Measurements from ENCODE around the gene MSRB1.
"Not testable (repeated sequence)": the region's sequence is repeated elsewhere in the genome, so short reads cannot be mapped to it uniquely, and the experiment has no call there.

MSRB1 gene

DNA sequence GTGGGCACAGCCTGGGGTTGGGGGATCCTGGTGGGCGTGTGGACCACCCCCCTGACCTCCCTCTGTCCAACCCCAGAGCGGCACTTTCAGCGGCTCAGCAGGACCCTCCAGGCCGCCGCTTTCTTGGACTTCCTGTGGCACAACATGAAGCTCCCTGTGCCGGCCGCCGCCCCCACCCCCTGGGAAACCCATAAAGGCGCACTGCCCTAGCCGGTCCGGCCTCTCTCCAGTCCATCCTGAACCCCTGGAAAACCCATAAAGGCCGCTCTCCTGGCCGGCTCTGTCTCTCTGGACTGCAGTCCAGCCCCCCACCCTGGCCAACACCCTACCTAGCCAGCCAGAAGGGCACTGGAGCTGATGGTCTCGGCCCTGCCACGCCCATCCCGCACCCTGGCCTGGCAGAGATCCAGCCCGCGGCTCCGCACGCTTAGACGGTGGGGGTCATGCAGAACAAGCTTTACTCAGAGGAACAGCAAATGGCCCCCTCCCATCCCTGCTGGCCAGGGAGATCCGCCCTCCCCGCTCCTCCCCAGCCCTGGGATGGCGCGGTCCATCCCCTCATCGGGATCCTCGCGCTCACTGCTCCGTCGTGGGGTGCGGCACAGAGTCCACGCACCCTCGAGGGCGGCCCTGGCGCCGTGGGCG lies 35.6 kb upstream of the MSRB1 start:
- DNase-seq: no peak

DNA sequence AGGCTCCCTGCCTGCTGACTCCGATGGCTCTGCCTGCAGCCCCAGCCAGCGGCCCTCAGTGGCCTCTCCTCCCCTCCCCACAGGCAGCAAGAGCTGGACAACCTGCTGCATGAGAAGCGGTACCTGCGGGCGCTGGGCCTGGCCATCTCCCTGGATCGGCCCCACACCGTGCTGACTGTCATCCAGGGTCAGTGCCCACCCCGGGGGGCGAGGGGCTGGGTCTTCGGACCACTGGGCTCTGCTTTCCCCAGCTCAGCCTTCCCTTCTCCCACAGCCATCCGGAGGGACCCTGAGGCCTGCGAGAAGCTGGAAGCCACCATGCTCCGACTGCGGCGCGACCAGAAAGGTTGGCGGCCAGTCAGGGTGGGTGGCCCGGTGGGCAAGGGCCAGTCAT lies 34.9 kb upstream of the MSRB1 start:
- no peak for DNase-seq

DNA sequence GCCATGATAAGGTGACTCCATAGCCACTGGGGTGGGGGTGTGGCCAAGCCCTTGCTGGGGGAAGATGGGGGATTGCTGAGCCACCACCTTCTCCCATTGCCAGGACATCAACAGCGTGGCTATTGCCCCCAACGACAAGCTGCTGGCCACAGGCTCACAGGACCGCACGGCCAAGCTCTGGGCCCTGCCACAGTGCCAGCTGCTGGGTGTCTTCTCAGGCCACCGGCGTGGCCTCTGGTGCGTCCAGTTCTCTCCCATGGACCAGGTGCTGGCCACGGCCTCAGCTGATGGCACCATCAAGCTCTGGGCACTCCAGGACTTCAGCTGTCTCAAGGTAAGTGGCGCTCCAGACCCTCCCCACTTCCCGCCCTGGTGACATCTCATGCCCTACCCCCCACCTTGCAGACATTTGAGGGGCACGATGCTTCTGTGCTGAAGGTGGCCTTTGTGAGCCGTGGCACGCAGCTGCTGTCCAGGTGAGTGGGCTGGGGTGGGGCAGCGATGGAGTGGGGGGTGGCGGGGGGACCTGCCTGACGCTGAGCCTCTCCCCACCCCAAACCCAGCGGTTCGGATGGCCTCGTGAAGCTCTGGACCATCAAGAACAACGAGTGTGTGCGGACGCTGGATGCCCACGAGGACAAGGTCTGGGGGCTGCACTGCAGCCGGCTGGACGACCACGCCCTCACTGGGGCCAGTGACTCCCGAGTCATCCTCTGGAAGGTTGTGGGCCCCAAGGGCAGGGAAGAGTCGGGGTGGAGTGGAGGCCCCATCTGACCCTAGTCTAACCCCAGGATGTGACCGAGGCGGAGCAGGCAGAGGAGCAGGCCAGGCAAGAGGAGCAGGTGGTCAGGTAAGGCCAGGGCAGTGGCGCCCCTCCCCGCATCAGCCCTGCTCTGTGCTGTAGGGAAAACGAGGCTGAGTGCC lies 34.2 kb upstream of the MSRB1 start:
- no peak for DNase-seq

DNA sequence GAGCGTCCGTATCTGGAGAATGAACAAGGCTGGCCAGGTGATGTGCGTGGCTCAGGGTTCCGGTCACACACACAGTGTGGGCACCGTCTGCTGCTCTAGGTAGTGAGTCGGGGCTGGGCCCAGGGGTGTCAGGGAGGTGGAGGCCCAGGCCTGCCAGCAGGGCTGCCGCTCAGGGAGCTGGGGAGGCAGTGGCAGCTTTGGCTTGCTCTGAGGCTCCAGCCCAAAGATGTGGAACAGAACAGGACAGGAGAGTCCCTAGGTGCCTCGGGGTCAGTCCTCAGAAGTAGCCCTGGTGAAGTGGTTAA lies 33.2 kb upstream of the MSRB1 start:
- DNase-seq: no peak

DNA sequence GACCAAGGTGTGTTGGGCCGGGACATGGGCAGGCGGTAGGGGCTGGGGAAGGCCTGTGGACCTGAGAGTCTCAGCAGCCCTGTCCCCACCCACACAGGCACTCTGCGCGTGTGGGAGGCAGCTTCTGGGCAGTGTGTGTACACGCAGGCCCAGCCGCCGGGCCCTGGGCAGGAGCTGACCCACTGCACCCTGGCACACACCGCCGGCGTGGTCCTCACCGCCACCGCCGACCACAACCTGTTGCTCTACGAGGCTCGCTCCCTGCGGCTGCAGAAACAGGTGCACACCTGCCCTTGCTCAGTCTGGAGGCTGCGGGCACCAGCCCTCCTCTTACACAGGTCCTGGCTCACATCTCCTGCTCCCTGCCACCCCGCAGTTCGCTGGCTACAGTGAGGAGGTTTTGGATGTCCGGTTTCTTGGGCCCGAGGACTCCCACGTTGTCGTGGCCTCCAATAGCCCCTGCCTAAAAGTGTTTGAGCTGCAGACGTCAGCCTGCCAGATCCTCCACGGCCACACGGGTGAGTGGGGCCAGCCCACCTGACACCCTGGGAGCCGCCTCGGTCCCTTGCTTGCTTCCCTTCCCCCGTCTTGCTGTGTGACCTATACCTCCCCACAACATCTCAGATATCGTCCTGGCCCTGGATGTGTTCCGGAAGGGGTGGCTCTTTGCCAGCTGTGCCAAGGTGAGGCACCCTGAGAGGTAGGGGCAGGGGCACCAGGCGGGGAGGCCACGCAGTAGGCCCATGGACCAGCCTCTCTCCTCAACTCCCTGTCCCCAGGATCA lies 32.6 kb upstream of the MSRB1 start:
- DNase-seq: no peak

DNA sequence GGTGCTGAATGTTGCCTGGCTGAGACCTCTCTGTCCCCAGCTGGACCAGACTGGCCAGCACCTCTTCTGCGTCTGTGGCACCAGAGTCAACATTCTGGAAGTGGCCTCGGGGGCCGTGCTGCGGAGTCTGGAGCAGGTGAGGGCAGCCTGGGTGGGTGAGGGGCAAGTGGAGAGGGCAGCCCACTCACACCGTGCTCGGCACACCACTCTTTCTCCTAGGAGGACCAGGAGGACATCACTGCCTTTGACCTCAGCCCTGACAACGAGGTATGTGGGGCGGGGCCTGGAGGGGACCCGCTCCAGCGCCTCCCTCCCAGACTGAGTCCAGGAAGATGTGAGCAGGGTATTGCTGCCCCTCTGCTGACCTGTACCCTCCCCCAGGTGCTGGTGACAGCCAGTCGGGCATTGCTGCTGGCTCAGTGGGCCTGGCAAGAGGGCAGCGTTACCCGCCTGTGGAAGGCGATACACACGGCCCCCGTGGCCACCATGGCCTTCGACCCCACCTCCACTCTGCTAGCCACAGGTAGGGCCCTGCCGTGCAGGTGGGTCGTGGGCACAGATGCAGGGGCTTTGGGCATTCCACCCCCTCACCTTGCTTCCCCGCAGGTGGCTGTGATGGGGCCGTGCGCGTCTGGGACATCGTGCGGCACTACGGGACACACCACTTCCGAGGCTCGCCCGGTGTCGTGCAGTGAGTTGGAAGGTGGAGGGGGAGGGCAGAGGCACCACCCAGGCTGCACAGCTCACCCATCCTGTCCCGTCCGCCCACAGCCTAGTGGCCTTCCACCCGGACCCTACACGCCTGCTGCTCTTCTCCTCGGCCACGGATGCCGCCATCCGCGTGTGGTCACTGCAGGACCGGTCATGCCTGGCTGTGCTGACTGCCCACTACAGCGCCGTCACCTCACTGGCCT lies 31.4 kb upstream of the MSRB1 start:
- no peak for DNase-seq

DNA sequence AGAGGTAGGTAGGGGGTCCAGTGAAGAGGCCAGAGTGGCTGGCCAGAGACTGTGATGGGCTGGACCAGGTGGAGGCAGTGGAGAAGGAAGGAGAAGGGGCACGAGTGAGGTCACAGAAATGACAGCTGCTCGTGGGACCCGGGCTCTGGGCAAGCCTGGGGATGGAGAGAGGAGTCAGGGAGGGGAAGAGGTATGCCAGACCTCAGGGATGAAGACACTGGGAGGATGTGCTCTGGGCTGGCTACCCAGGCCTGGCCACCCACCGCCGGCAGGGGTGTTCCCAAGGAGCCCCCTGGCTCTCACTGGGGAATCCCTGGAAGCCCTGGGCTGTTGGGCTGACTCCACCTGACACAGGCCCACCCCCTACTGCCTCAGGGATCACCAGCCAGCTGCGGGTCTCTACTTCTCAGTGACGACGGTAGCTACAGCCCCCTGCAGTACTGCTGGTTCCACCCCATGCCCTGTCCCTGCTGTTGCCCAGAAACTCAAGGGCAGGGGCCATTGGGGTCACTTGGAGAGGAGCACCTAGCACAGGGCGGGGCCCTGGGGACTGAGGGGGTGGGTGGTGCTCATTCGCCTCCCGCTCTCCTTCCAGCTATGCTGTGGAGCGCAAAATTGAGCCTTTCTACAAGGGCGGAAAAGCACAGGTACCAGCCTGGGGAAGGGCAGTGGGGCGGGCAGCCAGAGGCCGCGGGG lies 30.6 kb upstream of the MSRB1 start:
- DNase-seq: no peak

DNA sequence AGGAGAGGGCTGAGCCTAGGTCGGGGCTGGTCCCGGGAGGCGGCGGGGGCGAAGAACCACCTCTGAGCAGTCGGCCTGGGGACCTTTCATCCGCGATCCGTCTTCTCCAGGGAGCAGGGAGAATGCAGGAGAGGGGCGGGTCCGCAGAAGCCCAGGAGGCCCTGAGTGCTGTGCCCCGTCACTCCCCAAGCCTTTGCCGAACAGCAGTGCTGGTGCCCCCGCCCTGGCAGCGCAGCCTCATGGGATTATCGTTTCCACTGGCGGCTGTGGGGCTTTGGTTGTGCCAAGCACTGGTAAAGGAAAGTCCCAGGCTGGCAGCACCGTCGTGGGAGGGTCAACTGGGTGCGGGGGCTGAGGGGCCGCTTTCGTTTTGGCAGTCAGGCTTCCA lies 29.5 kb upstream of the MSRB1 start:
- DNase-seq: no peak

DNA sequence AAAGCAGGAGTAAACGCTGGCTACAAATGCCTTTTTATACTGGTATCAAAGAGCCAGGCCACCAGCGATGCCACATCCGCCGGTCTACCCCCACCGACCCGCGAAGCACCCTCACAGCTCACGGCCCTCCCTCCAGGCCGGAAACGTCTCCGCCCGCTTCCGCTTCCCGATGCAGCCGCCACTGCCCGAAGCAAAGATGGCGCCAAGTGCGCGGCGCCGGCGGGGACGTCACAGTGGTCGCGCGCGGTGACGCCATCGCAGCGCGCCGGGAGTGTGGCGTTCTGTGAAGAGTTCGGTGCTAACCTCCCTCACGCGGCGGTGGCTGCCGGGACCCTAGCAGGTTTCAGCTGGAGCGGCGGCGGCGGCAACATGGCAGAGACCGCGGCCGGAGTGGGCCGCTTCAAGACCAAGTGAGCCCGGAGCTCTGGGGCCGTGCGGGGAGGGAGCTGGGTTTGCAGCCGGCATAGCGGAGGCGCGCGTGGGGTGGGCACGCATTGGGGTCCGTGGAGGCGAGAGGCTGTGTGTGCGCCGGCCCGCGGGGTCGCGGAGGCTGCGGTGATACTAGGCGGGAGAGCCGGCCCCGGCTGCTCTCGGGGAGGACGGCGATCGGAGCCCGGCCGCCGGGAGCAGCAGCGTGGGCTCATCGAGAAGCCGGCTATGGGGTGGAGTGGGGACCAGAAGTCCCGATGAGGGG lies 28.9 kb upstream of the MSRB1 start, which contains the start of gene TBL3:
TSS of gene TBL3 (plus strand) at position 258 of the 694 bp plus-strand sequence. CDS start at position 370, 112 bp downstream.
- peak; percentile 86 to 92 for DNase-seq

DNA sequence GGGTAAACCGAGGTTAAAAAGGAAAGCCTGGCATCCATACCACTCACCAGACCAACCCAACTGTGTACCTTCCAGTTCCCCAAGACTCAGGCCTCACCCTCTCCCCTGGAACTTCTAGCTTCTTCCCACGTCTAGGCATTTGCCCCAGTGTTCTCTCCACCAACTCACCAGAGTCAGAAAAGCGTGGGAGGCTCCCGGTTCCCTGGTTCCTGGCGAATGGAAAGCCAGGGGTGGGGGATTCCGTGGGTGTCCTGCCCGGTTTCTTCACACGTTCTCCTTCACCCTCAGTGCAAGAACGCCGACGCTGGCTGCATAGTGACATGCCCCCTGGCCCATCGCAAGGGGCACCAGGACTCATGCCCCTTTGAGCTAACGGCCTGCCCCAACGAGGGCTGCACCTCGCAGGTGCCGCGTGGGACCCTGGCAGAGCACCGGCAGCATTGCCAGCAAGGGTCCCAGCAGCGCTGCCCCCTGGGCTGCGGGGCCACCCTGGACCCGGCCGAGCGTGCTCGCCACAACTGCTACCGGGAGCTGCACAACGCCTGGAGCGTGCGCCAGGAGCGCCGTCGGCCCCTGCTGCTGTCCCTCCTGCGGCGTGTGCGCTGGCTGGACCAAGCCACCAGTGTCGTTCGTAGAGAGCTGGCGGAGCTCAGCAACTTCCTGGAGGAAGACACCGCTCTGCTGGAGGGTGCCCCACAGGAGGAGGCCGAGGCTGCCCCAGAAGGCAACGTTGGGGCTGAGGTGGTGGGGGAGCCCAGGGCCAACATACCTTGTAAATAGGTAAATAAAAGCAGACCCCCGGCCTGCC lies 25.4 kb upstream of the MSRB1 start:
- DNase-seq: no peak

DNA sequence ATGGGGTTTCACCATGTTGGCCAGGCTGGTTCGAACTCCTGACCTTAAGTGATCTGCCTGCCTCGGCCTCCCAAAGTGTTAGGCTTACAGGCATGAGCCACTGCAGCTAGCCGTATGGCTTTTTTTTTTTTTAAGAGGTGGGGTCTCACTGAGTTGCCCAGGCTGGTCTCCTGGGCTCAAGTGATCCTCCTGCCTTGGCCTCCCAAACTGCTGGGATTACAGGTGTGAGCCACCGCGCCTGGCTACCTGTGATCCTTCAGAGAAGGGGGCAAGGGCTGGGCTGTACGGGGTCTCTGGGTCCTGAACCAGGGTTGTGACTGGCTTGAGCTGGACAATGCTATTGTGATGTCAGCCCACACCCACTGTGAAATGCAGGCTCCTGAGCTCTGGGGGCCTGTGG lies 23.5 kb upstream of the MSRB1 start, which contains the start of gene RNF151:
TSS of gene RNF151 (plus strand) at position 397 of the 400 bp plus-strand sequence. CDS start 26 bp downstream, outside the sequence.
- no peak for DNase-seq

DNA sequence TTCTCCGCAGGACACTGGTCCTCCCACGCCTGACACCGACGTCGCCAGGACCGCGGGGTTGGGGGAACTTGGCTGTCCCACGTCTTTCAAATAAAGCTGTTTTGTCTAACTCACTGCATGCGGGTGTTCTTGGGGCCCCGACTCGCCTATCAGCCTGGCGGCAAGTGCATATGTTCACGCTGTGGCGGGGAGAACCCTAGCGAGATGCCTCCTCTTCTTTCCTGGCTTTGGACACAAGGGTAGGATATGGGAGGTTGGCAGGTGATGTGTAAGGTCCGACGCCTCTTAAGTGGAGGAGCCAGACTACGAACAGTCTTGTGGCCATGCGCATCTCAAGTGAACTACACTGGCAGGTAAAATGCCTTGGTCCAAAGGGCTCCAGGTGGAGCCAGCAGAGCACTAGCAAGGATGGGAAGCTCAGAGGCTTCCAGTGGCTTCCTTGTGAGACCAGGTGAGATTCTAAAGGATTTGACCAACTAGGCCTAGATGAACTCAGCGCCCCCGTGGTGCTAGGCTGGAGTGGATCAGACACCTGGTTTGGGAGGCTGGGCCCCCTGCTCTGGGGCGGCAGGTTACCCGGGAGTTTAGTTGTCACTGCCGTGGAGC lies 22.5 kb upstream of the MSRB1 start:
- DNase-seq: no peak

DNA sequence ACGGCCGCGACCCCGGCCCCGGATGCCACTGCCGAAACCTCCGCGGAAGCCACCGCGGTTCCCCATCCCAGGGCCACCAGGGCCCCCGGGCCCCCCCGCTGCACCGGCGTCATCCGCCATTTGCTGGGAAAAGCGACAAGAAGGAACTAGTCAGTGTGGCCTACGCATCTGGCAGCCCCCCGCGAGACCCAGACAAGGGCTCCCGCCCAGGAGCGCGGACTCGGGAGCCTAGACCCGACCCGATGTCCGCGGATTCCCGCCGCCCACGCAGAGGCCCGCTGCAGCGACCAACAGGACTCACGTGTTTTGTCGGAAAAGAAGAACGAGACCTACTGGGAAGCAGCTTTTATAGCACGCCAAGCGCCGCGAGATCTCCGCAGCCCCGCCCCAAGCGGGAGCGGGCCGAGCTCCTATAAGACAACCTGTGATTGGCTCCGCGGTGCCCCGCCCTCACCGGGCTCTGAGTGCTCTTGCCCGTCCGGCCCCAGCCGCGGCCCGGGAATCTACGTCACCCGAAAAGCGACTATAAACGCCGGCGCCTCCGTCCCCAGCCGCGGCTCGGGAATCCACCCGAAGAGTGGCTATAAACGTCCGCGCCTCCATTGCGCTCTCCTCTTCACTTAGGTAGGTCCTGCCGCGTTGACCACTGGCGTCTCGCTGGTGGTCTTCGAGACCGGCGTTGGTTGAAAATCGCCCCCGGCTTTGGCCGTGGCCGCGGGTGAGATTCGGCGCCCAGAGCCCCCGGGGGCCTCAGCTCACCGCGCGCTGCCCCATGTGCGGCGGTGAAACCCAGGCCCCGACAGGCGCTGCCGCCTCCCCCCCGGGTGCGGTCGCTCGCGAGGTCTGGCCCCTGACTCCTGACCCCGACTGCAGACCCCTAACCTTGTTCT lies 21.8 kb upstream of the MSRB1 start, which contains the start of gene RPS2:
TSS of gene RPS2 (minus strand) at position 321 of the 890 bp plus-strand sequence. CDS start at position 120, 201 bp downstream.
- DNase-seq: peak; percentile 94 to 99

DNA sequence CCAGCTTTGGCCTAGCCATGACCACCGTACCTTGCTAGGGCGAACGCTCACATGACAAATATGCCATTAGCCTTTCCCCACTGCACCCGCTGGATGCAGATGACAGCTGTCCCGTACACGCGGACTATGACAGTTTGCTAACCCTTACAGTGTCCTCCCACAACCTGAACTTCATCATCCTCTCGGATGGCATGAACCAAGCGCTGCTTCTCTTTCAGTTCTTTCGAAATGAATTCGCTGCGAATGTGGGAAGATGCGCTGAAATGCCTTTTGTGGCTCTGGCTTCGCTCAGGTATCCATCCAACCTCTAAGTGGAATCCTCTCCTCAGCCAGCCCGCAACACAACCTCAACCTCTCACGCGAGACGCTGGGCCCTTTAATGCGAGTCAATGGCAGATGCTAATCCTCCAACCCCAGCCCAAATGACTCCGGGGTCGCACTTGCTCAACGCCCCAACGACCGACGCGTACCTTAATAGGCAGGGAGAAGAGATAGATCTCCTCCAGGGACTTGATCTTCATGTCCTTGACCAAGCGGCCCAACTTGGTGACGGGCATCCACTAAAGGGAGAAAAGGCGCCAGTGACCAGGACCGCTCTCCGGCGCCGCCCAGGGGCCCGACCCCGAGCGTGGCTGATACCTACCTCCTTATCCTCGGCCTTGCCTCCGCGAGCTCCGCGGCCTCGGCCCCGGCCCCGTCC lies 21.0 kb upstream of the MSRB1 start:
- peak in 1 of 2 experiments; percentile 73 for DNase-seq

DNA sequence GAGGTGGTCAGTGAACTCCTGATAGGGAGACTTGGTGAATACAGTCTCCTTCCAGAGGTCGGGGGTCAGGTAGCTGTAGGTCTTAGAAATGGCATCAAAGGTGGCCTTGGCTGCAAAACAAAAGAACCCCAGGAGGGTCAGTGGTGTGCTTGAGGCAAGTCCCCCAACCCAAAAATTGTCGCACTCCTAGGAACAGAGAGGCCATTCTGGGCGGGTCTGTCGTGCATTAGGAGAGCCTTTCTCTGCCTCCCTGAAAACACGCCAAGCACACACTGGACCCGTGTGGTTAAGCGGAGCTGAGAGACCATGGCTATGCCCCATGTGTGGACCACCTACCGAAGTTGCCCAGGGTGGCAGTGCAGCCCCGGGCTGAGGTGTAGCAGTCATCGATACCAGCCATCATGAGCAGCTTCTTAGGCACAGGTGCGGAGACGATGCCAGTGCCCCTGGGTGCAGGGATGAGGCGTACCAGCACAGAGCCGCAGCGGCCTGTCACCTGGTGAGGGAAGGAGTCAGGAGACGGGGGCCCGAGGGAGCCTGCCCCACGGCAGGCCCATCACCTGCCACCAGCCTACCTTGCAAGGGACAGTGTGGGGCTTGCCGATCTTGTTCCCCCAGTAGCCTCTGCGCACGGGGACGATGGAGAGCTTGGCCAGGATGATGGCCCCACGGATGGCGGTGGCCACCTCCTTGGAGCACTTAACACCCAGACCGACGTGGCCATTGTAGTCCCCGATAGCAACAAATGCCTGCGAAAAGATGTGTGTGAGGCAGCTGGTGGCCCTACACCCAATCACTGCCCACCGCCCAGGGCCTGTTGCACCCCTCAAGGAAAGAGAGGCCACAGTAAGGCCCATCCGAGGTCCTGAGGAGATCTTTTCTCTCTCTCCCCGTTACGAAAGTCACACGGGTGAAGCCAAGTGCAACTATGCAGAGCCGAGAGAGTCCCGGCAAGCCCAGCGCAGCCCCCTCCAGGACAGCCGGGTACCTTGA lies 19.5 kb upstream of the MSRB1 start:
- DNase-seq: not testable (repeated sequence)

DNA sequence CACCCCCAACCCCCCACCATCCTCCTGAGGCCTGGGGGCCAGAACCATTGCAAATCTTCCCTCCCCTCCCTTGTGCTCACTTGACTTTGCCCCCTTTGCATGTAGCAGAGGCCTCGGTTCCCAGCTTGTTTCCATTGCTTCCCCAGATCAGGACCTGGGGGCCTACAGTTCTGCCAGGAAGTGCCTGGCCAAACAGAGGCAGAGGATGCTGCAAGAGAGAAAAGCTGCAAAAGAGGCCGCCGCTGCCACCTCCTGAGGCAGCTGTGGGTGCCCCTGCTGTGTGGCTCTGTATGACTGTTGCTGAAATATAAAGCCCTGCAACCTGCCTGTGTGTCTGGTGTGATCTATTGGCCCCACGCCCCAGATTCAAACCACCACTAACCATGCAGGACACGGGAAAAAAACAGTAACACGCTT lies 18.7 kb upstream of the MSRB1 start:
- DNase-seq: no peak

Measured in NCI-H524 (cell line).